GM21786 (cell line): ENCODE data around the gene PROCA1.

ENCODE experiments used
- ATAC-seq: cut with Tn5 transposase; IDR thresholded peaks from one replicate; pipeline ENCODE4 v1.9.1; 2021; ENCODE audit not compliant: unreplicated experiment

The PROCA1 gene

GRCh38 chr17:28711723-28712031, at the start of gene PROCA1:
Gene PROCA1, minus strand, starts transcription at chr17:28711888. Its CDS starts 228 bp downstream, at chr17:28711660.
- ATAC-seq, result peak; percentile 28

DNA sequence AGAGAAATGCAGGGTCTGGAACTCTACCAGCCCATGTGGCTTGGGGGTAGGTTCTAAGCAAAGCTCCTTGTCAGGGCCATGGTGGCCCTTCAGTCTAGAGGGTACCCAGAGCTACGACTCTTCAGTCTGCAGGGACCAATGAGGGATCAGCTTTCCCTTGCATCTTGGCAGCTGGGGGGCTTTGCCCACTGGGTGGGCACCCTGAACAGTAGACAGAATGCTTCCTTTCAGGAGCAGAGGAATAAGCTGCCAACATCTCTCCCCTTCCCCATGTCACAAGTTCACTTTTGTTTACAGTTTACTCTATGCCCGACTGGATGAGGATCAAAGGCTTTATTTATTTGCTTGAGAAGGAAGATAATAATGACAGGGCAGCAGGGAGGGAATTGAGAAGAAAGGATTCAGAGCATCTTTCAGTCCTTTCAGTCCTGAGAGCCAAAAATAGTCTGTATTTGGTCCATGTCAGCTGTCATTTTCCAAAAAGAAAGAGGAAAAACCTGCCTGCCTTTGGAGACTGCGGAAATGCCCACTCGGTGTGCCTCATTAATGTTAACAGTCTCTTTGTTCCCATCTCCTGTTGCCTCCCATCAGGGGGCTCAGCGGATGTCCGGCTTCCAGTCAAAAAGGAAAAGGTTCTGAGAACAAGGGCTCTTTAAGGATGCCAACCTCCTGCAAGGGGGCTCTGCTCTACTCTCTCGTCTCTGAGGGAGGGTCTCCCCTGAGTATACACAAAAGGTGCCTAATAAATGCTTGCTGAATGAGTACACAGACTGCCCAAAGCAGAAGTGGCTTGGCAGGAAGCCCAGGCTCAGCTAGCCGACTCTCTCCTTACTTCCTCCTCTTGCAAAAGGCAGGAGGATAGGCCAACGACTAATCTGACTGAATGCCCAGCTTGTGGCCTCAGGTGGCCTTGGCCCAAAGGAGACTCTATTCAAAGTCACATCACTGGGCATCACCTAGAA, 49.2 kb upstream of the PROCA1 start:
- no peak for ATAC-seq

DNA sequence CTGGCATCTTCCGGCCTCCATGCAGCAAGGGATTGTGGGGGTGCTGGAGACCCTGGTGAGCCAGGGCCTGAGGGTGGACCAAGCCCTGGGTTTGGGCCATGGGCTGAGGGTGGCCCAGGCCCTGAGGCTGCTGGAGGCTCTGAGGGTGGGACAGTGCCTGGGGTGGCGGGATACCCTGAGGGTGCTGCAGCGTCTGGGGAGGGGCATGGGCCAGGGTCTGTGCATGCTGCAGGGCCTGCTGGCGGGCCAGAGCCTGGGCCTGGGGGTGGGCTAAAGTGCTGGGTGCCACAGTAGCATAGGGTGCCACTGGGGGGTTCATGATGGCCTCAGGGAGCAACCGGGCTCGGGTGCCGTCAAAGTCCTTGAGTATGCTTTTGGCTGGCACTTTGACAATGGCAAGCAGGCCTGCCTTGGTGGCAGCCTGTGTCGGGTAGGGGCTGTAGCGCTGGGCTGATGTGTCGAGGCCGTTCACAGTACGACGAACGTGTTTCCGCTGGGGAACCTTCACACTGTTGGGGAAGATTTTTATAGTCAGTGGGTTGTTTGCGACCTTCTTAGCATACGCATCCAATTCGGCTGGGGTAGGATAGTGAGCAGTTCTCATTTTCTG, 47.7 kb upstream of the PROCA1 start:
- ATAC-seq, result no peak

DNA sequence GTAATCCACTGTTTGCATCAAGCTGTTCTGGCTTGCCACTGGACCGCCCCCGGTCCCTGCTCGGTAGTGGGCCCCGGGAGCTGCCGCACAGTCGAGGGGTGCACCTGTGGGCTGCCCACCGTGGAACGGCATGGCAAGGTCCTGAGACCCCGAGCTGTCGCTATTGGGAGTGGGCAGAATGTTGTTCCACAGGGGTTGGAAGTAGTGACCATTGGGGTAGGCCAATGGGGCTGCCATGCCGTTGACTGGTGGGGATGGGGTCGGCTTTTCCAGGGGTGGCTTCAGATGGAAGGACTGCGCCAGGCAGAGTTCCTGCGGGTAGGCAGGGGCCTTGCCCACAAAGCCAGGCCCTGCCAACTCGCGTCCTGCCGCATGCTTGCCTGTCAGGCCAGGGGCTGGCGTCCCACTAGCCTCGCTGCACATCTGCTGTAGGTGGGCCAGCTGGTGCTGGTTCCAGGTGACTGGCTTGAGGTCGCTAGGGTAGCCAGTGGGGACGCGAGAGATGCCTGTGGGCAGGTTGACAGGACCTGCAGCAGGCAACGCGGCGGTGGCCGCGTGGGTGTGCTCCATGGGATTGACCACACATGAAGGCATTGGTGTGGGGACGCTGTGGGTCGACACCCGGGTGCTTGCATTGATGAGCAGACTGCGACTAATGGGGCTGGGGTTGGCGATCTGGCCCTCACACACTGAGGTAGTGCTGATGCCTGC, 46.9 kb upstream of the PROCA1 start:
- ATAC-seq, result no peak

DNA sequence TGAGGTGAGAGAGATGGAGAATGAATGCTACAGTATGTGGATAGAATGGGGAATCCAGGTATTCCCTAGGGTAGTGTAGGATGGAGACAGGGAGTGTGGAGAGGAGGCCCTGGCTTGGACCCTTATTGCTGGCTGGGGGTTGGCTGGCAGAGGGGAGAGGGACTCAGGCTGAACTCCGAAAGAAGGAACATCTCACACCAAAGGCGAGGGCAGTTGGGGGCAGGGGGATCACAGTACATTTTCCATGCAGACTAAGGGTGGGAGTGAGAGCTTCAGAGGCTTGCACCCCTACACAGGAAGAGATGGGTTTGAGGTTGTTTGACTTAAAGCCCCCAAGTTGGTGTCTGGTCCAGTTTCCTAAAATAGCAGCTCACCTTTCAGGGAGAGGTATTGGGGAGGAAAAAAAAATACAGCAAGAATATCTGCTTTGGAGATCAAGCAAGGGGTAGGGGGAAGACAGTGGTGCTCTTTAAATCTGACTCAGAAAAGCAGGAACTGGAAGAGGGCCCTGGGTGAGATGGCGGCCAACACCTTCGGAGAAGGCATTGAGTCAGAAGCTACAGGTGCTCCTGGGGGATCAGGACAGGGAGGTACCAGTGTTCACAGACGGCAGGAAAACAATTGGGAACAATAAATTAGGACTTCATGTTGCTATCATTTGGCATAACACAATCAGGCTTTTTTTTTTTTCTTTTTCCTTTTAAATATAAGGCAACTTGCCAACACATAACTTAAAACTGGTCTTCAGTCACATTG, 44.5 kb upstream of the PROCA1 start:
- ATAC-seq, result no peak

GRCh38 chr17:28755486-28755885, 43.8 kb upstream of the PROCA1 start:
- ATAC-seq, result no peak

DNA sequence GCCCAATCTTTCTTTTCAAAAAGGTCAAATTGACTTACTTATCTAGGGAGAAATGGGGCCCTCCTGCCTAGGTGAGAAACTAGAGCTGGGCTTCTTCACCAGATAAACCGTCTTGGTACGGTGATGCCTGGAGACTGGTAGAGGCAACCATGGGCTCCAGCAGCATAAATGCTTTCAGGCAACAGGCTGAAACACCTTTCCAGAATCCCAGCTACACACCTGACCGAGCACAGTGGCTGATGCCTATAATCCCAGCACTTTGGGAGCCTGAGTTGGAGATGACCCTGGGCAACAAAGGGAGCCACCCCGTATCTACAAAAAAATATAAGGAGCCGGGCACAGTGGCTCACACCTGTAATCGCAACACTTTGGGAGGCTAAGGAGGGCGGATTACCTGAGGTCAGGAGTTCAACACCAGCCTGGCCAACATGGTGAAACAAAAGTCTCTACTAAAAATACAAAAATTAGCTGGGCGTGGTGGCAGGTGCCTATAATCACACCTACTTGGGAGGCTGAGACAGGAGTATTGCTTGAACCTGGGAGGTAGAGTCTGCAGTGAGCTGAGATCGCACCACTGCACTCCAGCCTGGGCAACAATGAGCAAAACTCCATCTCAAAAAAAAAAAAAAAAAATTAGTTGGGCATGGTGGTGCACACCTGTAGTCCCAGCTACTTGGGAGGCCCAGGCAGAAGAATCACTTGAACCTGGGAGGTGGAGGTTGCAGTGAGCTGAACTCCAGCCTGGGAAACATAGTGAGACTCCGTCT, 40.1 kb upstream of the PROCA1 start:
- no peak for ATAC-seq

DNA sequence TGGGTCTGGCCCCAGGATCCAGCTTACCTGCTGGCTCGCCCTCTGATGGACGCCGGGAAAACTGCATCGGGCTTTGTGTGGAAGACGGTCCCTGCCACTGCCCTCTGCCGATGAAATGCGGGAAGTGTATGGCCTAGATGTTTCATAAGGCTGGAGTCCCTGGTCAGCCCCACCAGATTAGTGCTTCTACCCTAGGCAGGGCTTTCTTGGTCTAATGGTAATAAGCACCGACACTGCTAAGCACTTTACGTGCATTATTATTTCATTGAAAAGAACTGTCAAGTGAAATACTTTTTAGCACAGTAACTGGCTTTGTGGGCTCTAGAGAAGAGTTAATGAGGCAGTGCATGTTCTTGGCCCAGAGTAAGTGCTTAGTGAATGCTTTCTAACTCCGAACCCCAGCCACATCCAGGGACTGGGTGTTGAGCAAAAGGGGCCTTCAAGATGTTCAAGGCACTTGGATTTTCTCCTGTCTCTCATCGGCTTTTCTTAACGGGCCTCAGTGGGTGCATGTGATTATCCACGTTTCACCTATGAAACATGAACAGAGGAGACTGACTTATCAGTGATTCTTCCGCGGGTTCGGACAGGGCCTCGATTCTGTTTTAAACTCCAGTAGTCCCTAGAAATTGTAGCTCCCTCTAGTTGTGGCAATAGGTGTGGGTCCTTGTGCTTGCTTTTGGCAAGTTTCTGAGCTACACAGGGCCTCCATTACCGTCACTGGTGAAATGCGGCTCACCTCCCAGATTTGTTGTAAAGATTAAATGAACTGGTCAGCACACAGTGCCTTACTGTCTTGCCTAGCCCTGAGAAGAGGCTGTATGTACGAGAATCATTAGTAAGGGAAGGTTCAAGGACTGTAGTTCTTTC, 38.7 kb upstream of the PROCA1 start:
- peak; percentile 78 for ATAC-seq

DNA sequence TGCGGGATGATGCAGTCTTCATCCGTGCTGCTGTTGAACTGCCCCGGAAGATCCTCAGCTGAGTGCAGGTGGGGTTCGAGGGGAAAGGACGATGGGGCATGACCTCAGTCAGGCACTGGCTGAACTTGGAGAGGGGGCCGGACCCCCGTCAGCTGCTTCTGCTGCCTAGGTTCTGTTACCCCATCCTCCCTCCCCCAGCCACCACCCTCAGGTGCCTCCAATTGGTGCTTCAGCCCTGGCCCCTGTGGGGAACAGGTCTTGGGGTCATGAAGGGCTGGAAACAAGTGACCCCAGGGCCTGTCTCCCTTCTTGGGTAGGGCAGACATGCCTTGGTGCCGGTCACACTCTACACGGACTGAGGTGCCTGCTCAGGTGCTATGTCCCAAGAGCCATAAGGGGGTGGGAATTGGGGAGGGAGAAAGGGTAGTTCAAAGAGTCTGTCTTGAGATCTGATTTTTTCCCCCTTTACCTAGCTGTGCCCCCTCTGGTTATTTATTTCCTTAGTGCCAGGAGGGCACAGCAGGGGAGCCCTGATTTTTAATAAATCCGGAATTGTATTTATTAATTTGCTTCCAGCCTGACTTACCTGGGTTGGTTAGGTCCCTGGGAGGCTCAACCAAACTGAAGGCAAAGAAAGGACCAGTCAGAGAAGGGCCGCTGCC, 38.0 kb upstream of the PROCA1 start:
- ATAC-seq, result no peak

- ATAC-seq, result no peak
Observed at GRCh38 chr17:28748852-28749515, 37.3 kb upstream of the PROCA1 start.

- no peak for ATAC-seq
Observed at GRCh38 chr17:28747801-28748750, 36.4 kb upstream of the PROCA1 start.

GRCh38 chr17:28747051-28747691, 35.5 kb upstream of the PROCA1 start:
- no peak for ATAC-seq

GRCh38 chr17:28746611-28747050, 34.9 kb upstream of the PROCA1 start:
- no peak for ATAC-seq

DNA sequence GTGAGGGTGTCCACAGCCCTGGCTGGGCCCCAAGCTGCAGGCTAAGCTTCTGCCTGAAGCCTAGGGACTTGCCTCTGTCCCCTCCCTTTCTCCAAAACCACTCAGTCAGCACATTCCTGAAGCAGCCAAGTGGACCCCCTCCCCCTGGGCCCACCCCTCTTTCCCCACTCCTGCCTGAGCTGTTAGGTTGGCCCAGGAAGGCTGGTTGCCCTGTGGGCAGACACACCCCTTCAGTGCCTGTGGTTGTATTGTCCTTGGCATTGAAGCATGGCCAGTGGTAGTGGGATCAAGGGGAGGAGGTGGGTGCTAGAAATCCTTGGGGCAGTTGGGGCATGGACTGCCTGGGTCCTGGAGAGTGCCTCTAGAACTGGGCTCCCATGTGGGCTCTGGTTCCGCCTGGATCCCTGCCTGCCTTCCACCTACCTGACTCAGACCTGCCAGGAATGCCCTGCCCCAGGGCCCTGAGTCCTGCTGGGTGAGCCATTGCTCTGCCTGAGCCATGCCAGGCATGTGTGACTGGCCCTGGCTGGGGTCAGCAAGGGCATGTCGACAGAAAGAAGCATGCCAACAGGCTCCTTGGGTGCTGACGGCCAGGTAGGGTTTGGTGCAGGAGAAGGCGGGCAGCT, 34.2 kb upstream of the PROCA1 start:
- no peak for ATAC-seq

- ATAC-seq, result no peak
Observed at GRCh38 chr17:28744972-28745785, 33.5 kb upstream of the PROCA1 start.
